Activated CD4-positive, CD25-positive, alpha-beta regulatory T cell (primary cell): ENCODE data around the gene ADGRF3.
"Not testable (repeated sequence)": the region's sequence is repeated elsewhere in the genome, so short reads cannot be mapped to it uniquely, and the experiment has no call there.

Source experiments
- DNase-seq, 4 experiments: peaks; one replicate each; lab custom pipeline; 2025; lab: John Stamatoyannopoulos, UW

Gene ADGRF3

DNA sequence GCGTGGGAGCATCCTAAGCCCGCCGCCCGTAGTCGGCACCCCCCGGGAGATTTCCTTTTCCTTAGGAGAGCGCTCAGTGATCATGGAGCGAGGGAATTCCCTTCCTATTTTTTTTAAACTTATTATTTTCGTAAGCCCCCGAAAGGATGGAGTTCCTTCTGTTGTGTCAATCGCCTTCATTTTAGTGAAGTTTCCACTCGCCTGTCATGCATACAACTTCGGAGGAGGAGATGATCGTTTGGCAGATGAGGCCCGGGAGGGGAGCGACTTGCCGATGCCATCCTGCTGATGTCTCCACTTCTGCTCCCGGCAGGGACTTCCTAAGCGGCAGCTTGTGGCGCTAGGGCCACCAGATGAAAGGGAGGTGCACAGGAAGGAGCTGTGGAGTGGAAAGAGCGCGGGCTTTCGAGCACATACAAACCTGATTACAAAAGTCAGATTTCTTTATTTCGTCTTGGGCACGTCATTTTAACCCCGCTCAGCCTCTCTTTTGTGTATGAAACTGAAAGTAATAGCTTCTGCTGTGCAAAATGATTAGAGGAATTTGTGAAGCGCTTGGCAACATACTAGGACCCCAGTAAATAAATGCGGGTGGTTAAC lies at the start of gene ADGRF3:
Gene ADGRF3 (minus strand): TSS at position 336 of the 600 bp plus-strand sequence. CDS start 555 bp downstream, outside the sequence.
- peak in 3 of 4 experiments; percentile 14 to 28 (median 27) for DNase-seq

DNA sequence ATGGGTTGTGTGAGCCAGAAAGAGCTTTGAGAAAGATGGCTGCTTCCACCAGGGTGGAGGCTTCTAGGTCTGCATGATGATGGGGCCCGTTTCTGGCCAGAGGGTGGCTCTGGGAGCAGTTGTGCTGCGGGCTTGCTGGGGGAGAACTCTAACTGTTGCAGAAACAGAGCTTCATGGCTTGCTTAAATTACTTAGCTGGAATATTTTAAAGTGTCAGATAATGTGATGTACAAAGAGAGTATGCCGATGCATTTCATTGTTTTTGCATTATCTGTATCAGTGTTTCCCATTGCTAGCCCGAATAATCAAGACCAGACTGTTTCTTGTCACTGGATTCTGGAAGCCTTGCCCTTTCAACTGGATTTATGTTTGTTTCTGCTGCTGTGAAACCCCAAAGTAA lies 48.8 kb upstream of the ADGRF3 start:
- no peak for DNase-seq

- no peak for DNase-seq
Measured at GRCh38 chr2:26394694-26395093, 48.1 kb upstream of the ADGRF3 start.

- DNase-seq = no peak
Measured at GRCh38 chr2:26387189-26387588, 40.6 kb upstream of the ADGRF3 start.

DNA sequence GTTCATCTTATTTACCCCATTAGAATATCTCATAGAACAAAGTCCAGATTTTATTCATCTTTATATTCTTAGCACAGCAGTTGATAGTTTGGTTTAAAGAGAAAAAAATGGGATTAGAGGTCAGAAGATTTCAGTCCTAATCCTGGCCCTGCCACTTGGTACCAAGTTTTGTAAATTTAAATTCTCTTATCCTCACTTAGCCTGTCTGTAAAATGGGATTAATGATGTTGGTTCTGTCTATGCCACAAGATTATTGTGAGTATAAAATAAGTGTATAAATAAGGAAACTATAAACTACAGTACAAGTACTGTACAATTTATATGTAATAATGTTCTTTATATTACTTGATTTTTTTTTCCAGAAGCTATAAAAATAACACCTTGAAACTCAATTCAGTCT lies 38.0 kb upstream of the ADGRF3 start:
- DNase-seq = no peak

DNA sequence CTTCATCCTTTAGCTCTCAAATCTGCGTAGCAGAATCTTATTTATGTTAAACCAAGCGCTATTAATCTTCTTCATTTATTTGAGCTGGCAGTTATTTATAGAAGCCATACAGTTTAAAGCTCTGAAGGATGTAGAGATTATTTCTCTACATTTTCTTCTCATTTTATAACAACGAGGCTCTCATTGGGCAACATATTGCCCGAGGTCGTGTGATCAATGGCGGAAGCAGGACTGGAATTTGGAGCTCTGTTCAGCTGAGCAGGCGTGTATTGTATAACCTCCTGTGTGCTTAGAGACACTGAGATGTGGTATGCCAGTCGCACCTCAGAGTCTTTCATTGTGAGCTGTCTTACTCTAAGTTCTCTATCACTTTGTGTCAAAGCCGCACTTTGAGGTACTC lies 37.6 kb upstream of the ADGRF3 start:
- DNase-seq = no peak

DNA sequence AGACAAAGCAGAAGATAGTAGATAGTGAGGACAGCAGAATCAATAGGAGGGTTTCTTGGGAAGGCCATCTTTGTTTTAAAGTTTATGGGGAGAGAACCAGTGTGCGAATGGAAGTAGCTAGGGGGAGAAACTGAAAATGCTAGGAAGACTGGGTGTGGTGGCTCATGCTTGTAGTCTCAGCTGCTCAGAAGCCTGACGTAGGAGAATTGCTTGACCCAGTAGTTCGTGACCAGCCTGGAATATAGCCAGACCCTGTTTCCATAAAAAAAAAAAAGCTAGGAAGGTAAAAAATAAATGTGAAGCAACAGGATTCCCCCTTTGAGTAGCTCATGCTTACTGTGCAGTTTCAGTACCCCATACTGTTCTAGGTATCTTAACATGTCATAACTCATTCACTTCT lies 36.0 kb upstream of the ADGRF3 start:
- no peak for DNase-seq

GRCh38 chr2:26380281-26380680 lies 33.7 kb upstream of the ADGRF3 start:
- DNase-seq = no peak

- no peak for DNase-seq
Measured at GRCh38 chr2:26376799-26377198, 30.2 kb upstream of the ADGRF3 start.

DNA sequence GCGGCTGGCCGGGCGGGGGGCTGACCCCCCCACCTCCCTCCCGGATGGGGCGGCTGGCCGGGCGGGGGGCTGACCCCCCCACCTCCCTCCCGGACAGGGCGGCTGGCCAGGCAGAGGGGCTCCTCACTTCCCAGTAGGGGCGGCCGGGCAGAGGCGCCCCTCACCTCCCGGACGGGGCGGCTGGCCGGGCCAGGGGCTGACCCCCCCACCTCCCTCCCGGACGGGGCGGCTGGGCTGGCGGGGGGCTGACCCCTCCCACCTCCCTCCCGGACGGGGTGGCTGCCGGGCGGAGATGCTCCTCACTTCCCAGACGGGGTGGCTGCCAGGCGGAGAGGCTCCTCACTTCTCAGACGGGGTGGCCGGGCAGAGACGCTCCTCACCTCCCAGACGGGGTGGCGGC lies 24.3 kb upstream of the ADGRF3 start:
- not testable (repeated sequence) for DNase-seq

DNA sequence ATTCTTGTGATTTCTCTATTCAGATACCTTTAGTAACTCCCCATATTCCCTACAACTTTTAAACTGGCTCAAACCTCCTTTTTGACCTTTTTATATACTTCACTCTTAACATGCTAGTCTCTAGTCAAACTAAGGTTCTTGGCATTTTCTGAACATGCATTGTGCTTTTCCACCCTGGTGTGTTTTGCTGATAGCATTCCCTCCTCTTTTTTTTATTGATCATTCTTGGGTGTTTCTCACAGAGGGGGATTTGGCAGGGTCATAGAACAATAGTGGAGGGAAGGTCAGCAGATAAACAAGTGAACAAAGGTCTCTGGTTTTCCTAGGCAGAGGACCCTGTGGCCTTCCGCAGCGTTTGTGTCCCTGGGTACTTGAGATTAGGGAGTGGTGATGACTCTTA lies 23.1 kb upstream of the ADGRF3 start:
- not testable (repeated sequence) for DNase-seq

GRCh38 chr2:26366957-26367356 lies 20.4 kb upstream of the ADGRF3 start:
- no peak for DNase-seq

- DNase-seq = no peak
Measured at GRCh38 chr2:26364669-26365068, 18.1 kb upstream of the ADGRF3 start.

GRCh38 chr2:26363958-26364357 lies 17.4 kb upstream of the ADGRF3 start:
- DNase-seq = no peak

DNA sequence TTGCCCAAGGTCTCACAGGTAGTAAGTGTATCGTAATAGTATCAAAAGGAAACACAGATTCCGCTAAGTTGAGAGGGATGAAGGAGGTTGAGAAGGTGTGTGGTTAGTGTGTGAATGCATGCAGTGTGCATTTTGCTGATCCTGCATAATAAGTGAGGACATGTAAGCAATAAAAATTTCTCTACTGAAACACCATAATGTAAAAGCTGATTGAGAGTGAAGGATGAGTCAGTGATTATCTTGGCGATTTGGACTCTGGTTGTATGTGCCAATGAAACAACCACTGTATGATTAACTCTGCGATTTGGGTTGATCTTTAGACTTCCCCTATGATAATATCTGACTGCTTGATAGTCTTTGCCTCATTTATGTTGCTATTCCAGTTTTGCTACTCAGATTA lies 16.7 kb upstream of the ADGRF3 start:
- no peak for DNase-seq

GRCh38 chr2:26359886-26360473 lies 13.4 kb upstream of the ADGRF3 start:
- DNase-seq = no peak

DNA sequence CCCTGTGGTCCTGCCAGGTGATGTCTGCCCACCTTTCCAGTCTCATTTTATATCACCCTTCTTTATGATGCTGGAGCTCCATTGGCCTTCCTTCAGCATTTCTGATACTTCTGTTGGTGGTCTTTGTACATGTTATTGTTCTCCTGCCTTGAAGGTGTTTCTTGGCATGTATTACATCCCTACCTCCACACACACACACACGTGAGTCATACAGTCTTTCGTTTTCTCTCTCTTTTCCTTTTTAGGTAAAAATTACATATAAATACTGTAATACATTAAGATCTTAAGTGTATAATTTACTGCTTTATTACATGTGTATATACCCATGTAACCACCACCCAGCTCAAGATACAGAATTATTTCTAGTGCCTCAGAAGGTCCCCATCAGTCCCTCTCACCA lies 10.2 kb upstream of the ADGRF3 start:
- DNase-seq = no peak

- DNase-seq = no peak
Measured at GRCh38 chr2:26356111-26356510, 9.5 kb upstream of the ADGRF3 start.

DNA sequence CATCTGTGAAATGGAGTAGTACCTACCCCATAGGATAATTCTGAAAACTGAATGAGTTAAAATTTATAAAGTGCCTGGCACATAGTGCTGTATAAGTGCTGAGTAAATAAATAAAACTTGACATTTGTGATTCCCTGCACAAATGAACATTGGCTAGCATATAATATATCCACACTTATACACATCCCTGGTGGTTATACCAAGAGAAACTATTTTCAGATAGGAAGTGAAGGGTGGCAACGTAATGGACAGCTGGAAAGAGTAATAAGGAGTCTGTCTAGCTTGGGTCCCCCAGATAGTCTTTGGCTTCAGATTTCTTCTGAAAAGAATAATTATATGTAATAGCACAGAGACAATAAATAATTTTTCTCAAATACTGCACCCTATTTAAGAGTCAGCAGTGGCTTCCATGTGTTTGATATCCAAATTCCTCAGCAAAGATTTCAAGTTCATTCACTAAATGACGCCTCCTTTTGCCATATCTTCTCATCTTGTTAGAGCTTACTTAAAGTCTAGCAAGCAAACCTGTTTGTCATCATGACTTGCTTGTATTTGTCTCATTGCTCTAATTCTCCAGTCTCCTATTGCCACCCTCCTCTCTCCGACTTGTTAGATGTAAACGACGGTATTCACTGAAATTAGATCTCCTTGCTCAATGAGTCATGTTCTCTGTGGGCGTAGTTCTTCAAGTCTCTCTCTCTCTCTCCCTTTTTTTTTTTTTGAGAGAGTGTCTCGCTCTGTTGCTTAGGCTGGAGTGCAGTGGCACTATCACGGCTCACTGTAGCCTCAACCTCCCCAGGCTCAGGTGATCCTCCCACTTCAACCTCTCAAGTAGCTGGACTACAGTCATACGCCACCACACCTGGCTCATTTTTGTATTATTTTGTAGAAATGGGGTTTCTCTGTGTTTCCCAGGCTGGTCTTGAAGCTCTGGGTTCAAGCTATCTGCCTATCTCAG lies 8.7 kb upstream of the ADGRF3 start:
- no peak for DNase-seq

- not testable (repeated sequence) for DNase-seq
Measured at GRCh38 chr2:26354469-26354868, 7.9 kb upstream of the ADGRF3 start.

- DNase-seq = no peak
Measured at GRCh38 chr2:26352892-26353291, 6.3 kb upstream of the ADGRF3 start.

GRCh38 chr2:26351375-26352090 lies 4.9 kb upstream of the ADGRF3 start:
- DNase-seq = no peak
